Tibial artery (tissue), 4 donors: ENCODE results near the gene PTPN7.
A peak's percentile ranks its signal among the peaks of the same experiment; 100 is the strongest.

Source experiments
- DNase-seq, 2 donors: peaks; one replicate each; pipeline ENCODE4 v3.0.0-alpha.2; 2019
- H3K27ac ChIP-seq, 2 donors: fragments of 200-600 bp; sonication (generic) in 1 of 2; 1 replicate in 1 of 2; 2 replicates in 1 of 2; pipeline ENCODE4 v1.5.1; 2018 to 2019; ENCODE audit warnings: mild to moderate bottlenecking in 1 of 2
- H3K27me3 ChIP-seq, 2 donors: fragments of 200-600 bp; sonication (generic) in 1 of 2; one replicate each; pipeline versions ENCODE4 v1.5.1 to v1.6.0; 2016 to 2019
- H3K36me3 ChIP-seq, 3 donors: fragments of 200-600 bp; sonication (generic) in 2 of 3; one replicate each; pipeline ENCODE4 v1.5.1; 2016 to 2019; ENCODE audit warnings: mild to moderate bottlenecking in 2 of 3
- H3K4me1 ChIP-seq, 4 donors: fragments of 200-600 bp; sonication (generic) in 2 of 4; 1 replicate in 3 of 4; 2 replicates in 1 of 4; pipeline ENCODE4 v1.5.1; 2016 to 2019
- H3K4me3 ChIP-seq, 2 donors: fragments of 200-600 bp; sonication (generic) in 1 of 2; 1 replicate in 1 of 2; 2 replicates in 1 of 2; pipeline ENCODE4 v1.5.1; 2018 to 2019; ENCODE audit warnings: mild to moderate bottlenecking in 2 of 2
- H3K9me3 ChIP-seq, 3 donors: fragments of 200-600 bp; sonication (generic) in 1 of 3; one replicate each; pipeline ENCODE4 v1.5.1; 2016 to 2019
- intact Hi-C: fragments of 100-400 bp; cut with DNase I; formaldehyde crosslinking; loops from one replicate; pipeline ENCODE4 v1.15.0; 2023; ENCODE audit warnings: low total_unique reads
- TF ChIP-seq, protein P1 (sequence below), 2 experiments: fragments of 200-600 bp in 1 of 2; fragments of 450-650 bp in 1 of 2; IDR thresholded peaks; one replicate each; pipeline ENCODE4 v1.5.1; 2017 to 2019; ENCODE audit warnings: antibody characterized with exemption in 2 of 2, mild to moderate bottlenecking in 1 of 2, moderate library complexity in 1 of 2

PTPN7 gene

DNA sequence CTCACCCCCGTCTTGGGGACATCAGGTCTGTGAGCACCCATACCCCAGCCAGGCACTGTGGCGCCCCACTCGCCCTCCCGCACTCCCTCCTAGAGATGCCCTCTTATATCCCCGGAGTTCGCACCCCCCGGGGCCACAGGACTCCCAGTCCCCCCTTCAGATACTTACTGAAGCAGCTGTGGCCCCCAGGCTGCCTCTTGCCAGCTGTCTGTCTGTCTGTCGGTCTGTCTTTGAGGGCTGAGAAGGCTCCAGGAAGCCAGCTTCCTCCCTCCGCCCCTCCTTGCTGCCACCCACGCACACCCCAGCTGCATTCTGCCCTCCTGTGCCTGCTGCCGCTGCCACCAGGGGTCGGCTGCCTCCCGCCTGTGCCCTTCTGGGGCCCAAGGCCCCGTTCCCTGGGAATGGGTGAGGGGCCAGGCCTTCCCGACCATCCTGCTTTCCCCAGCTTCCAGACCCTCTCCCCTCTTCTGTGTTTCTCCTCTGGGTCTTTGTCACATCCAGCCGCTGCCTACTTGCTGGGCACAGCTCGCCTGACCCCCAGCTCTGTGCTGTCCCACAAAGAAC is at the start of gene PTPN7:
PTPN7 (minus strand) TSS at position 226 of the 564 bp plus-strand sequence. CDS start 1,200 bp downstream, outside the sequence.
- Histone ChIP-seq H3K4me1 (peaks cover 0 to 3% (median 1%) of the 10 kb centered on the region in 4 donors), H3K9me3 (no peaks in the 10 kb centered on the region), H3K36me3 (no peaks in the 10 kb centered on the region), H3K27me3 (no peaks in the 10 kb centered on the region), H3K4me3 (peak within 1 kb of the TSS in 1 of 2 donors; percentile 1), H3K27ac (no peak within 1 kb of the TSS)
- DNase-seq, result no peak
- intact Hi-C loops, result no loop called here
- TF ChIP-seq, protein P1, sequence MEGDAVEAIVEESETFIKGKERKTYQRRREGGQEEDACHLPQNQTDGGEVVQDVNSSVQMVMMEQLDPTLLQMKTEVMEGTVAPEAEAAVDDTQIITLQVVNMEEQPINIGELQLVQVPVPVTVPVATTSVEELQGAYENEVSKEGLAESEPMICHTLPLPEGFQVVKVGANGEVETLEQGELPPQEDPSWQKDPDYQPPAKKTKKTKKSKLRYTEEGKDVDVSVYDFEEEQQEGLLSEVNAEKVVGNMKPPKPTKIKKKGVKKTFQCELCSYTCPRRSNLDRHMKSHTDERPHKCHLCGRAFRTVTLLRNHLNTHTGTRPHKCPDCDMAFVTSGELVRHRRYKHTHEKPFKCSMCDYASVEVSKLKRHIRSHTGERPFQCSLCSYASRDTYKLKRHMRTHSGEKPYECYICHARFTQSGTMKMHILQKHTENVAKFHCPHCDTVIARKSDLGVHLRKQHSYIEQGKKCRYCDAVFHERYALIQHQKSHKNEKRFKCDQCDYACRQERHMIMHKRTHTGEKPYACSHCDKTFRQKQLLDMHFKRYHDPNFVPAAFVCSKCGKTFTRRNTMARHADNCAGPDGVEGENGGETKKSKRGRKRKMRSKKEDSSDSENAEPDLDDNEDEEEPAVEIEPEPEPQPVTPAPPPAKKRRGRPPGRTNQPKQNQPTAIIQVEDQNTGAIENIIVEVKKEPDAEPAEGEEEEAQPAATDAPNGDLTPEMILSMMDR (IDR thresholded peaks at IDR 0.05), result no peak

DNA sequence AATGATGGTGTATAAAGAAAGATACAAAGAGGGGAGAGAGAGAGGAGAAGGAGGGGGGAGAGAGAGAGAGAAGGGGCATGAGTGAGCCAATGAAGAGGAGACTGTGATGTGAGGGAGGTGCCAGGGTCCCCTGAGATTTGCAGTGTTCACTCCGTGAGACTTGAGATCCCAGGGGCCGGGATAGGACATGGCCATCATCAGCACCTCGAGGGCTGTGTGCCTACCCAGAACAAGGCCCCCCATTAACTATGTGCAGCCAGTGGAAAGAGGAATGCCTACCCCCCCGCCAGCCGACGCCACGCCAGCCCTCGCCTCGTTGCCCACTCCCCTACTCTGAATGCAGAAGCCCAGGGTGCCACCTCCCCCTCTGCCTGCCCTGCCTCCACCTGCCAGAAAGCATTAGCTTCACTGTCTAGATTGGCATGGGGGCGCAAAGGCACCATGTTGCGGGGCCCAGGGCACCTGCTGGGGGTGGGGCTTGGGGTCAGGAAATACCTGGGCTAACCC is 48.0 kb upstream of the PTPN7 start:
- no peak for DNase-seq
- H3K27me3 ChIP-seq, result no peaks in the 10 kb centered on the region
- intact Hi-C loops, result no loop called here

DNA sequence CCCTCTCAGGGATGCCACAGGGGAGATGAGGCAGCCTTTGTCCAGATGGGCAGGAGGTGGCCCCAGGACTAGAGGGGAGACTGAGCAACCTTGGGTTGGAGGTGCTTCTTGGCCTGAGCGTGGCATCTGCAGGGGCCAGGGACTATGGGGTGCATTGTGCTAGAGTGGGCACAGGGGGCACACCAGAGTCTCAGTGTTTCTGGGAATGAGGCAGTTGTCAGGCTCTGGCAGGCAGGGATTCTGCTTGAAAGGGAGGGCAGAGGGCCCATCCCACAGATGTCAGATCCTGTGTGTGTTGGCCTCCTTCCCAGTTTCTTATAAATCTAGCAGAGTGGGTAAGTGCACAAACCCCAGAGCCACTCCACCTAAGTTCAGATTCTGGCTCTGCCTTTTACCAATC is 46.9 kb upstream of the PTPN7 start:
- no peaks in the 10 kb centered on the region for H3K27me3 ChIP-seq
- DNase-seq, result peak; percentile 35 to 85
- H3K4me3 ChIP-seq, result no peak overlapping the region
- peak overlapping the region; percentile 47 to 54 for H3K27ac ChIP-seq
- TF ChIP-seq, protein P1 (IDR thresholded peaks at IDR 0.05), result peak; percentile 21 to 38
- H3K9me3 ChIP-seq, result no peaks in the 10 kb centered on the region
- intact Hi-C loops, result no loop called here
- H3K4me1 ChIP-seq, result peaks cover 0 to 32% (median 20%) of the 10 kb centered on the region in 4 donors
- H3K36me3 ChIP-seq, result no peaks in the 10 kb centered on the region

More for the DNA sequence above, 48.0 kb upstream of the PTPN7 start:
- Histone ChIP-seq H3K4me3 (no peak overlapping the region), H3K27ac (peak overlapping the region; percentile 47 to 54), H3K36me3 (no peaks in the 10 kb centered on the region), H3K9me3 (no peaks in the 10 kb centered on the region), H3K4me1 (peaks cover 0 to 29% (median 18%) of the 10 kb centered on the region in 4 donors)
- TF ChIP-seq, protein P1 (IDR thresholded peaks at IDR 0.05), result no peak

DNA sequence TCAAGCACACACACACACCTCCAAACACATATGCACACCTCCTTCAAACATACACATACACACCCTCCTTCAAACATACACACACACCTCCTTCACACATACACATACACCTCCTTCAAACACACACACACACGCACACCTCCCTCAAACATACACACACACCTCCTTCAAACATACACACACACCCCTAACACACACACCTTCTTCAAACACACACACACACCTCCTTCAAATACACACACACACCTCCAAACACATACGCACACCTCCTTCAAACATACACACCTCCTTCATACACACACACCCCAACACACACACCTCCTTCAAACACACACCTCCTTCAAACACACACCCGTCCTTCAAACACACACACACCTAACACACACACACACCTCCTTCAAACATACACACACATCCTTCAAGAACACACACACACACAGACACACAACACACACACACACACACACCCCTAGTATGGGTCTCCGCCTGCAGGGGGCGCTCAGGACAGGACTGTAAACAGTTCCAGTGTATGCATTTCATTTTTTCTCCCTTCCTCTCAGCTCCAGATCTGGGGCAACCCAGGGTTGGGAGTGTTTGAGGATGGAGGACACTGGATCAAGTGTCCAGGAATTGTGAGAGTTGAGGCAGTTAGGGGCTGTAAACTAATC is 45.3 kb upstream of the PTPN7 start:
- H3K9me3 ChIP-seq, result no peaks in the 10 kb centered on the region
- TF ChIP-seq, protein P1 (IDR thresholded peaks at IDR 0.05), result peak; percentile 5 to 11
- DNase-seq, result no peak
- no peaks in the 10 kb centered on the region for H3K36me3 ChIP-seq
- H3K27me3 ChIP-seq, result no peaks in the 10 kb centered on the region
- intact Hi-C loops, result no loop called here
- peaks cover 0 to 46% (median 33%) of the 10 kb centered on the region in 4 donors for H3K4me1 ChIP-seq
- no peak overlapping the region for H3K4me3 ChIP-seq
- H3K27ac ChIP-seq, result no peak overlapping the region

DNA sequence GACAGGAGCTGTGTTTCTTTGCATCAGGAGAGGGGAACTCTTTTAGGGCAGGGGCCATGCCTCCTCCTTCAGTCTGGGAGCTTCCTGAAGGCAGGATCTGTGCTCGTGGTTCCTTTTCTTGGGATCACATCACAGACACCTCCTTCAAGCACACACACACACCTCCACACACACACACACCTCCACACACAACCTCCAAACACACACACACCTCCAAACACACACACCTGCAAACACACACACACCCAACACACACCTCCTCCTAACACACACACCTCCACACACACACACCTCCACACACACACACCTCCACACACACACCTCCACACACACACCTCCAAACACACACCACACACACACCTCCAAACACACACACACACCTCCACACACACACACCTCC is 43.7 kb upstream of the PTPN7 start:
- no peaks in the 10 kb centered on the region for H3K9me3 ChIP-seq
- no peak overlapping the region for H3K27ac ChIP-seq
- no peaks in the 10 kb centered on the region for H3K27me3 ChIP-seq
- TF ChIP-seq, protein P1 (IDR thresholded peaks at IDR 0.05), result no peak
- peaks cover 0 to 62% (median 48%) of the 10 kb centered on the region in 4 donors for H3K4me1 ChIP-seq
- DNase-seq, result no peak
- H3K36me3 ChIP-seq, result no peaks in the 10 kb centered on the region
- intact Hi-C loops, result no loop called here
- no peak overlapping the region for H3K4me3 ChIP-seq
